NK-92 (cell line): ENCODE data around the gene C2orf49.

ENCODE experiments used
- DNase-seq: peaks from one replicate; lab custom pipeline; 2025; ENCODE audit not compliant: unreplicated experiment; lab: John Stamatoyannopoulos, UW

Gene C2orf49

GRCh38 chr2:105381101-105381668 lies 43.8 kb downstream of the C2orf49 start:
- no peak for DNase-seq

GRCh38 chr2:105382177-105382576 lies 44.8 kb downstream of the C2orf49 start:
- DNase-seq = no peak

DNA sequence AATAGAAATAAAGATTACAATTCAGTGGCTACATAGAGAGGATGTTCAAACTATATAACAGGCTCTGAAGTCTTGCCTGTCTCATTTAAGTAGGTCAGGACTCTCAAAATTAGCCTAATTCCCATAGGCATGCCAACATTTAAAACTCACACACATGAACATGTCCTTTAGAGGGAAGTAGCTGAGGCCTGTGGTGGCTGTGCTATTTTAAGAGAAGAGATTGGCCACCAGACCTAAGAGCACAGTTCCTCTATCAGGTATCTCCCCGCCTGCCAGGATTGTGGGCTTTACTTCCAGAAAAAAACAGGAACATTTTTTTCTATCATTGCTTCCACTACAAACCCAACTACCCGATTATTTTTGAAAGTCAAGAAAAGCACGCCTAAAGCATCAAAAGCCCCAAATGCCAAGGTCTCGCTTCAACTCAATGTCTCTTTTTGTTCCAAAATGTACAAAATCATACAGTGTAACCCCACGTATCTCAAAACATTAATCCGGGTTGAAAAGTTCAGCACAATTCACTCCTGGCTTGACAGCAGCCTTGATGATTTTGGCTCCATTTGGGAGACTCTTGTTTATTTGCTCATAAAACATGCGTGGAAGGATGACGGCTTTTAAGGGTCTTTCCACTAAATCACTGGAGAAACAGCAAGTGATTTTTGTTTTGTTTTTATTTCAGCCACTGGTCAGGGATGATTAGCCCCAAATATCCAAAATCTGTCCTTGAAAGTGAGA lies 46.3 kb downstream of the C2orf49 start:
- DNase-seq = no peak

- no peak for DNase-seq
Observed at GRCh38 chr2:105384216-105384615, 46.9 kb downstream of the C2orf49 start.

- DNase-seq = no peak
Observed at GRCh38 chr2:105384861-105385260, 47.5 kb downstream of the C2orf49 start.

- no peak for DNase-seq
Observed at GRCh38 chr2:105385731-105386540, 48.6 kb downstream of the C2orf49 start.

GRCh38 chr2:105387225-105387624 lies 49.9 kb downstream of the C2orf49 start:
- DNase-seq = no peak

DNA sequence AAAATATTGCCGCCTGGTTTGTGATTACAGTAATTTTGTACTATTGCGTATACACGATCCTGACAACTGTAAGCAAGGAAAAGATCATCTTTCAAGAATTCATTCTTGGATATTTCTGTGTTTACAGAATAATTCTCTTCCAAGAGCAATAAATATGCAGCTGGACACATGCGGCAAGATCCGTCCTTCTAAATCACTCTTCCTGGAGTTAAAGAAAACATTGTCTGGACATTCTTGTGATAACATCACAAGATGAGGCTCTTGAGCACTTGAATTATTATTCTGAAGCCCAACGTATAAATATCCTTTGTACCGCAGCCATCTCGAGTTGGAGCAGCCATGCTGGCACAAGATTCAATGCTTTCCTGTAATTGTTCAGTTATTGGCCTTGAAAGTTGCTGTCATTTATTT lies 51.6 kb downstream of the C2orf49 start:
- no peak for DNase-seq

DNA sequence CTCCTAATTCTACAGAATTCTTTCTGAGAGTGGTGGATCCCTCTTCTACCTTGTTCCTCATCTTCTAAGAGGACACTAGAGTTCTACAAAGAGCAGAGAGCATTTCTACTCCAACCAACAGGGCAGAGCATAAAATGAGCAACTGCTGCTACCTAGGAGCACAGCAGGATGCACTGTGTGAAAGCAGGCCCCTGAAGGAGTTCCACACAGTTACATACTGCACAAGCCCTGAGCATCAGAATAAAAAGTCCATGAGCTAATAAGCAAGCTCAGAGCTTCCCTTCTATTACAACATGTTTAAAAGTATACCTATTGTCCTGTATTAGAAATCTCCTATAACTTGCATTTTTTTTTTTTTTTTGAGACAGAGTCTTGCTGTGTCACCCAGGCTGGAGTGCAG lies 53.1 kb downstream of the C2orf49 start:
- no peak for DNase-seq

- no peak for DNase-seq
Observed at GRCh38 chr2:105391058-105391627, 53.8 kb downstream of the C2orf49 start.

GRCh38 chr2:105391763-105392662 lies 54.7 kb downstream of the C2orf49 start:
- DNase-seq = no peak

GRCh38 chr2:105393373-105394055 lies 56.2 kb downstream of the C2orf49 start:
- no peak for DNase-seq

- no peak for DNase-seq
Observed at GRCh38 chr2:105394951-105395611, 57.7 kb downstream of the C2orf49 start.

DNA sequence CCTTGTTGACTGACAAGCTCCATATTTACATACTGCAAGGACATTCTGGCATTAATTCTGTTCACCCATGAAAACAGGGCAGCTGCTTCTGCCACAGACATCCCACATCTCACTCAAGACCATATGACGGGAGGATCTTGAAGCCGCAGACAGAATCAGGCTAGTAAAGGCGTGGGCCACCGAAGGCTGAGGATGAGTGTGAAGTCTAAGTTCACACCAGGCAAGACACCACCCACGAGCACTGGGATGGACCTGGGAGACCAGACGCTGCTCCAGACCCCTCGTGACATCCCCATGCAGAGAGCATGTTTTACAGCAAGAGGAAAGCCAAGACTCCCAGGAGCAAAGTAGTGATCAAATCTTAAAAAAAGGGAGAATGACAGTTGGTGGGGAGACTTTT lies 58.4 kb downstream of the C2orf49 start:
- DNase-seq = no peak

DNA sequence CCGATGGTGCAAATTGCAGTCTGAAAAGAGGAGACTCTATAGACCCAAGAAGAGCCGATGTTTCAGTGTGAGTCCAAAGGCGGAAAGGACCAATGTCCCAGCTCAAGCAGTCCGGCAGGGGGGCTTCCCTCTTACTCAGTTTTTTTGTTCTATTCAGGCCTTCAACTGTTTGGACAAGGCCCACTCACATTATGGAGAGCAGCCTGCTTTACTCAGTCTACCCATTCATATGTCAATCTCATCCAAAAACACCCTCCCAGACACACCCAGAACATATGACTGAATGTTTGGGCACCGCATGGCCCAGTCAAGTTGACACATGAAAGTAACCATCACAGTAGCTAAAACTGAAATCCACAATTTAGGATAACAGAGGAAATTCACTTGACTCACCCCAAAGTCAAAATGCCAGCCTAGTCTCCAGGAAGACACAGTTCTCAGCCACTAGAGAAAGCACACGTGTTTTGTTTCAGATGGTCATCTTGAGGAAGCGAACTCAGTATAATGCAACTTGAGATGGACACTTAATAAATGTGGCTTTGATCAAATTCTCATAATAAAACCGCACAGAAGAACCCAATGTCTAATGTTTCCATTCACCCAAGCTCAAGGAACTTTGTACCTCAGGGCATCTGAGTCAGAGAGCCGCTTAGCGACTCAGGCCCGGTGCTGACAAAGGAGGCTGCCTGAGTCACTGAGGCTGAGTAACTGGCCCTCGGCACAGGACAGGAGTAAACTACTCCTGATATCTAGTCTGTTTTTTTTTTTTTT lies 59.1 kb downstream of the C2orf49 start:
- no peak for DNase-seq

DNA sequence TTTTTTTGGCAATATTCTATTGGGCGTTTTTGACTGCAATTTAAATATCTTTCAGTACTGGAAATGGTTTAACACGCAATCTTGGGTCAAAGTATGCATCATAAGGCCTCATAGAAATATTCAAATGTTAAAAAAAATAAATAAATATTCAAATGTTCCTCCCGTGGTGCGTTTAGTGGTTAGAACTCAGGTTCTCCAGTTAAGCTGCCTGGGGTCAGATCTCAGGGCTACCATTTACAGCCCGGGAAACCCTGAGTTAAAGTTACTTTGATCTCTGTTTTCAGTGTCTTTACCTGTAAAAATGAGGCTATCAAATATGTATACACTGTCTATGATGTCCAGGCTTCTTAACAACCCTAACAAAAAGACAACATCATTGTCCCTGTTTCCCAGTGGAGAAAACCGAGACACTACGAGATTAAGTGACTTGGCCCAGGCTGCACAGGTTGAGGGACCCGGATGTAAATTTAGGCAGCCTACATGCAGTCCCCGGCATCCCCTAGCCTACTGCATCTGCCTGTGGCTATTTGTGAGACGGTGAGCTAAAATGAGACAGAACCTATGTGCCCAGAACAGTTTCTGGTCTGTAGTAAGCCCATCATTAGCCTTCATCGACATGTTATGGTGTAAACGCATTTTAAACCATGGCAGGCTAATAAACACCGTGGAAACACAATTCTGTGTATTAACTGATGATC lies 59.8 kb downstream of the C2orf49 start:
- DNase-seq = no peak

DNA sequence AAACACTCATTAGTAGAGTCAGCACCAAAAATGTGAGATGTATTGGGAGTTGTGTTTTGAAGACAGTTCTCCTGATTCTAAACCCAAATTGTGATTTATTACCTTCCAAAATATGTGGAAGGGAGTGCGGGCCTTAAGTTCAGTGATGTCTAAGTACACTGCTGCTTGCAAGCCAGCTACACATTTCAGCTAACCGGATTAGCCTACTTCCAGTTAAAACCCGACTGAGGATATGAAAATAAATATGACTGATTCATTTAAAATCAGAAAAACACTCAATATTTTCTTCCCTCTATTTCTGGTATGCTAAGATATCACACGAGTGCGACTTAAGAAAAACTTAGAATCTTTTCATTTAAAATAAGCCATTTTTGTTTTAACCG lies 60.6 kb downstream of the C2orf49 start:
- no peak for DNase-seq
